PFSK-1 (cell line): ENCODE results near the gene GLB1L.

Experiments used
- FOXP2 ChIP-seq: optimal IDR thresholded peaks from 2 replicates; pipeline ENCODE3; 2011; ENCODE audit warnings: borderline replicate concordance, control low read depth, inconsistent platforms; ENCODE audit not compliant: insufficient read depth; ENCODE audit errors: extremely low read length, extremely low read depth
- POLR2AphosphoS5 ChIP-seq: IDR thresholded peaks from 2 replicates; pipeline ENCODE4 v1.6.1; 2012; ENCODE audit warnings: low read depth, mild to moderate bottlenecking, control low read depth, low read length, moderate library complexity
- SIN3A ChIP-seq: IDR thresholded peaks from 2 replicates; pipeline ENCODE4 v1.6.1; 2012; ENCODE audit warnings: mild to moderate bottlenecking, low read length, moderate library complexity, borderline replicate concordance; ENCODE audit not compliant: insufficient read depth
- TAF1 ChIP-seq: IDR thresholded peaks from 2 replicates; pipeline ENCODE4 v1.6.1; 2012; ENCODE audit warnings: low read length, control low read depth, borderline replicate concordance; ENCODE audit not compliant: insufficient read depth
- TF ChIP-seq, protein P1 (sequence below), 2 experiments: IDR thresholded peaks; 2 replicates each; pipeline versions ENCODE4 v1.6.1 to v1.8.0; 2011 to 2012; ENCODE audit warnings: low read depth in 2 of 2, low read length in 2 of 2, control low read depth in 1 of 2, inconsistent platforms in 1 of 2, mild to moderate bottlenecking in 1 of 2, moderate library complexity in 1 of 2; ENCODE audit not compliant: insufficient read depth in 1 of 2

The GLB1L gene

DNA sequence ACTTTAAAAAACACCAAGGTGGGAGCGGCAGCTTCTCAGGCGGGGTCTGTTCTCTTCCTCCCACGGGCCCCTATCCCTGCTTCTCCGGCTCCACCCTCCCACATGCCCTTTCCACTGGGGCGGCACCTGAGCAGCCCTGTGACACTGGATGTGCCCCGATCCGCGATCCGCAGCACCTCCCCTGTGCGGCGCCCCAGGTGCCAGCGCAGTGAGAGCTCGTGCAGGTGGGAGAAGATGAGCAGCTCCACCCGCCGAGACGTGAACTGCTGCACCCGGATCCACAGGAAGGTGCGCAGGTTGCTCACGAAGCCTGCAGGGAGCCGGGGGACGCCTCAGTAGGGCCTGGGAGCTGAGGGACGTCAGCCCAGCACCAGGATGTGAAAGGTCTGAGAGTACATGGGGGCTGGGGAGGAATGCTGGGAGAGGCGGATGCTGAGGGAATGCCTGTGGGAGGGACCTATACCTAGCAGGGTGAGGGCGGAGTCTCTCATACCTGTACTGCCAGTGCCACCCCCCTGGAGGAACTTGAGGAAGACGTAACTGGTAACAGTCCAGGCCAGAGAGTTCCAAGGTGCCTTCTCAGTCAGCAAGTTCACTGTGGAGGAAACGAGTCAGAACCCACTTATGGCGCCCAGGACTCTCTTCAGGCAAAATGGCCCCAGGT lies 29.2 kb downstream of the GLB1L start:
- TF ChIP-seq FOXP2 (no peak), POLR2AphosphoS5 (no peak), TAF1 (no peak)
- TF ChIP-seq, protein P1, sequence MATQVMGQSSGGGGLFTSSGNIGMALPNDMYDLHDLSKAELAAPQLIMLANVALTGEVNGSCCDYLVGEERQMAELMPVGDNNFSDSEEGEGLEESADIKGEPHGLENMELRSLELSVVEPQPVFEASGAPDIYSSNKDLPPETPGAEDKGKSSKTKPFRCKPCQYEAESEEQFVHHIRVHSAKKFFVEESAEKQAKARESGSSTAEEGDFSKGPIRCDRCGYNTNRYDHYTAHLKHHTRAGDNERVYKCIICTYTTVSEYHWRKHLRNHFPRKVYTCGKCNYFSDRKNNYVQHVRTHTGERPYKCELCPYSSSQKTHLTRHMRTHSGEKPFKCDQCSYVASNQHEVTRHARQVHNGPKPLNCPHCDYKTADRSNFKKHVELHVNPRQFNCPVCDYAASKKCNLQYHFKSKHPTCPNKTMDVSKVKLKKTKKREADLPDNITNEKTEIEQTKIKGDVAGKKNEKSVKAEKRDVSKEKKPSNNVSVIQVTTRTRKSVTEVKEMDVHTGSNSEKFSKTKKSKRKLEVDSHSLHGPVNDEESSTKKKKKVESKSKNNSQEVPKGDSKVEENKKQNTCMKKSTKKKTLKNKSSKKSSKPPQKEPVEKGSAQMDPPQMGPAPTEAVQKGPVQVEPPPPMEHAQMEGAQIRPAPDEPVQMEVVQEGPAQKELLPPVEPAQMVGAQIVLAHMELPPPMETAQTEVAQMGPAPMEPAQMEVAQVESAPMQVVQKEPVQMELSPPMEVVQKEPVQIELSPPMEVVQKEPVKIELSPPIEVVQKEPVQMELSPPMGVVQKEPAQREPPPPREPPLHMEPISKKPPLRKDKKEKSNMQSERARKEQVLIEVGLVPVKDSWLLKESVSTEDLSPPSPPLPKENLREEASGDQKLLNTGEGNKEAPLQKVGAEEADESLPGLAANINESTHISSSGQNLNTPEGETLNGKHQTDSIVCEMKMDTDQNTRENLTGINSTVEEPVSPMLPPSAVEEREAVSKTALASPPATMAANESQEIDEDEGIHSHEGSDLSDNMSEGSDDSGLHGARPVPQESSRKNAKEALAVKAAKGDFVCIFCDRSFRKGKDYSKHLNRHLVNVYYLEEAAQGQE (IDR thresholded peaks at IDR 0.05; ENCODE audit: insufficient read depth in 1 of 2, low read depth in 2 of 2, low read length in 2 of 2) = no peak

DNA sequence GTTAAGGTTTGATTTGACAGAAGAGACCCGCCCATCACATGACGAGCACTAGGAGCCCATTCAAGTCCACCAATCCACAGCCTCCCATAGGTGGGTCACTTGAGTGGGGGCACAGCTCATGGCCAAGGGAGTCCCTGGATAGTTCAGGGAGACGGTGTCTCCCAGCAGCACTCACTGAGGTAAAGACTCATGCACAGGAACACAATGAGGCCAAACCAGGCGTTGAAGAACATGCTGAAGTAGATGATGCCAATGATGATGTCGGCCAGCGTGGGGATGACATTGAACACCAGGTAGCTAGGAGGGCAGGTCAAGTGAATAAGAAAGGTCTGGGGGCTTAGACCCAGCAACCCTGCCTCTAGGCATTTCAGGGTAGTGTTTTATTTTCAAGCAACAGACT lies 30.5 kb downstream of the GLB1L start:
- no peak for TF ChIP-seq SIN3A
- TF ChIP-seq TAF1 = no peak
- TF ChIP-seq, protein P1 (IDR thresholded peaks at IDR 0.05; ENCODE audit: insufficient read depth in 1 of 2, low read depth in 2 of 2, low read length in 2 of 2) = no peak
- TF ChIP-seq POLR2AphosphoS5 = no peak
- no peak for TF ChIP-seq FOXP2

DNA sequence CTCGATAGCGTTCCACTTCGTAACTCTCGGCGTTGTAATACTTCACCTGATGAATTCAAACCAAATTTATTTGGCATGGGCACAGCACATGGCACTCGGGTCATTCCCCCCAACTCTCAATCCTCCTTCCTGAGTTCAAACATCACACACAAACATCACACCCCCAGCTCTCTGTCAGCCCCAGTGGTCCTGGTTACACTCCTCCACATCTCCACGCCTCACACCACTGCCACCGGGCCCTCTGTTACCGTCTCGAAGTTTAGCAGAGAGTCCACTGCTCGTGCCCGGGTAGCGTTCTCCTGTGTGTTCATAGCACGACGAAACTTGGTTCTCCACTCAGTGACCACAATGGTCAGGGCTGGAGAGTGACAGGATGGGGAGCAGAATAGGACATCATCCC lies 31.1 kb downstream of the GLB1L start:
- TF ChIP-seq SIN3A = no peak
- TF ChIP-seq, protein P1 (IDR thresholded peaks at IDR 0.05; ENCODE audit: insufficient read depth in 1 of 2, low read depth in 2 of 2, low read length in 2 of 2) = no peak
- no peak for TF ChIP-seq FOXP2
- no peak for TF ChIP-seq TAF1
- no peak for TF ChIP-seq POLR2AphosphoS5

DNA sequence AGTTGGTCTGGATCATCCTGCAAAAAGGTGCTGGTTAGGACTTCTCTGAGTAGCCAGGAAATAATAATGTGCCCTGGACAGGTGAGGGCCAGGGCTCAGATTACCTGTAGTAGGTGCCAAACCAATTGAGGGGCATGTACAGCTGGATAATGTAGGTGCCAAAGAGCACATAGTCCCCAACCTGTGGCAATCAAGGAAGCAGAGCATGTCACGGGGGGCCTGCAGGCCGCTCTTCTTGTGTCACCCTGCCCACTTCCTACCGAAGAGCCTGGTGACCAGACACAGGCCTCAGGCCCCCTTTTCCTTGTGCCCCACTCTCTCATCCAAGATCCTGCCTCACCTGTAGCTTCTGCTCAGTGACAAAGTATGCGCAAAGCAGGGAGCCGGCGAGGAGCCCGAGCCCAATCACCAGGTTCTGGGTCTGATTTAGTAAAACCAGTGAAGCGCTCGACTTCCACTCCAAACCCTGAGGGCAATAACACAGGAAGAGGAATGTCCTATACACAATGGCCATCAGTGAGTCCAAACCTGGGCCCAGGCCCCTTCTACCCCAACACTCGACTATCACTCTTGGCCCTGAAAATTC lies 31.7 kb downstream of the GLB1L start:
- no peak for TF ChIP-seq POLR2AphosphoS5
- no peak for TF ChIP-seq FOXP2
- TF ChIP-seq, protein P1 (IDR thresholded peaks at IDR 0.05; ENCODE audit: insufficient read depth in 1 of 2, low read depth in 2 of 2, low read length in 2 of 2) = no peak
- no peak for TF ChIP-seq SIN3A
- TF ChIP-seq TAF1 = no peak
